GM21390 (cell line): Measurements from ENCODE around the gene ZNF865.

ENCODE experiments used
- ATAC-seq: cut with Tn5 transposase; IDR thresholded peaks from one replicate; pipeline ENCODE4 v1.9.1; 2021; ENCODE audit not compliant: unreplicated experiment

ZNF865 gene

DNA sequence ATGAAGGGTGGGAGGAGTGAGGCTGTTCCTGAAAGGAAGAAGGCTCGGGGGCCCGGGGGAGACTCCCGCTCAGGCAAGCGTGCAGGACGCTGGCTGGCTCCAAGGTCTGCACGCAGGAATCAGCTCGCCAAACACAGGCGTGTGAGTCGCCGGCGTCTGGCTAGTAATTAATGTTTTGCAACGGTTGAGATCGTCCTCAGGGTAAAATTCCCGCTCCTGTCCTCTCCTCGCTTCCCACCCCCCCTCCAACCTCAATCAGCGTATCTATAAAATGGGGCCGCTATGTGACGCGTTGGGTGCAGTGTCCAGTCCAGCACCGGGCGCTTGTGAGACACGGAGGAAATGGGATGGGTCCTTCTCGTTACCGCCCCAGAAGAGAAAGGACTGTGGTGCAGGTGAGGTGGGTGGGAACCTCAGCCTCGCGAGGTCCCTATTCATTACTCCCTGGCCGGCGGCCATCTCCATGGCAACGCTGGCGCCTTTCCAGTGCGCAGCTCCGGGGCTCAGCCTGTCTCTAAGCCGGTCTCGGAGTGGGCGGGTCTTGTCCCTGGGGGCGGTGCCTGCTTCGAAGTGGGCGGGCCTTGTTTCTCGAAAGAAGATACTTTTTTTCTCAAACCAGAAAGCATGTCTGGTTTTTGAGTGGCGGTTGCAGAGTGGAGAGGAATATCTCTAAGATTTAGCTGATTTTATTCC is 18.3 kb upstream of the ZNF865 start:
- ATAC-seq, result peak; percentile 69

DNA sequence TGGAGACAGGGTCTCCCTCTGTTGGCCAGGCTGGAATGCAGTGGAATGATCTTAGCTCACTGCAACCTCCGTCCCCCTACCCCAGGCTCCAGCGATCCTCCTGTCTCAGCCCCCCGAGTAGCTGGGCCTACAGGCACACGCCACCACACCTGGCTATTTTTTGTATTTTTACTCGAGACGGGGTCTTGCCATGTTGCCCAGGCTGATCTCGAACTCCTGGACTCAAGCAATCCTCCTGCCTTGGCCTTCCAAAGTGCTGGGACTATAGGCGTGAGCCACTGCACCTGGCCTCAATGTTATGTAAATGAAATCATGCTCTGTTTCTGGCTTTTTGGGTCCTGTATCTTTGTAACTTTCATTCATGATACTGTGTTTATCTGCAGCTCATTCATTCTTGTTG is 16.7 kb upstream of the ZNF865 start:
- ATAC-seq, result no peak

DNA sequence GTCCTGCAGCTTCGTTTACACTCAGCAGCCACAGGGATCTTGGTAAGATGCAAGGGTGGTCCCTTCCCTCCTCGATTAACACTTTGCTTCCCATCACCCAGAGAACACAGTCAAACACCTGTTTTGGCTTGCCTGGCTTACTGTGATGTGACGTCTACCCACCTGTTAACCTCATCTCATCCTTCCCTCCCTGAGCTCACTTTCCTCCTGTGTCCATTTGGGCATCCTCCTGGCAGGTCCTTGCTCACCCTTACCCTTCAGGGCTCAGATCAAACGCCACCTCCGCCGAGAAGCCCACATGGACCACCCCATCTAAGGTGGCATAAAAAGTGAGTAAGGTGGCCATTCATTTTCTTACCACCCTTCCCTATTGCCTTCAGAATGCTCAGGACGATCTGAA is 15.3 kb upstream of the ZNF865 start:
- ATAC-seq, result no peak

DNA sequence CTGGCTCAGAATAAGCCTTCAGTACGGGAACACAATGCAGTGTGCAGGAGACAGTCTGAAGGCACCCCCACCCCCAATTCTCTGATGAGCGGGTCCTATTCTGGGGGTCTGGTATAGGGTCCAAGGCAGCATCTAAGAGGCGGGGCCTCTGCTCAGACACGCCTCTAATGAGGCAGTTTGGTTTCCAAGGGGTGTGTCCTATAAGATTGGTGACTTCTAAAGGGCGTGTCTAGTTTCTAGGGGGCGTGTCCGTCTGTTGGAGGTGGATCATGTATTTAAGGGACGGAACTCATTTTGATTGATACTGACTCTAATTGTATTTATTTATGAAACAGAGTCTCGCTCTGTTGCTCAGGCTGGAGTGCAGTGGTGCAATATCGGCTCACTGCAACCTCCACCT is 14.8 kb upstream of the ZNF865 start:
- no peak for ATAC-seq

DNA sequence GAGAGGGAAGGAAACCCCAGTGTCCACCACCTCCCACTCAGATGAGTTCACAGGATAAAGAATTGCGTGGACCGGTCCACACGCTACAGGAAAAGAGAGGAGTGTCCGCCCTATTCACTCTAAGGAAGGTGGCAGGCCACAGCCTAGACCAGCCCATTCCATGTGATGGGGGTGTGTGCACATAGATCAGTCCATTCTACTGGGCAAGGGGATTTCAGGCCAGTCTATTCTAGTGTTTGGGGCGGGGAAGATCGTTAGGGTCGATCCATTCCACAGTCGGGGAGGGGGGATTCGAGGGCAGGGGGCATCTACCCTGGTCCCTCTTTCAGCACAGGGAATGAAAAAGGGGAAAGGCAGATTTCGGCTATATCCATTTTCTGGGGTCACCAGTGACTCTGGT is 13.9 kb upstream of the ZNF865 start:
- ATAC-seq, result no peak

DNA sequence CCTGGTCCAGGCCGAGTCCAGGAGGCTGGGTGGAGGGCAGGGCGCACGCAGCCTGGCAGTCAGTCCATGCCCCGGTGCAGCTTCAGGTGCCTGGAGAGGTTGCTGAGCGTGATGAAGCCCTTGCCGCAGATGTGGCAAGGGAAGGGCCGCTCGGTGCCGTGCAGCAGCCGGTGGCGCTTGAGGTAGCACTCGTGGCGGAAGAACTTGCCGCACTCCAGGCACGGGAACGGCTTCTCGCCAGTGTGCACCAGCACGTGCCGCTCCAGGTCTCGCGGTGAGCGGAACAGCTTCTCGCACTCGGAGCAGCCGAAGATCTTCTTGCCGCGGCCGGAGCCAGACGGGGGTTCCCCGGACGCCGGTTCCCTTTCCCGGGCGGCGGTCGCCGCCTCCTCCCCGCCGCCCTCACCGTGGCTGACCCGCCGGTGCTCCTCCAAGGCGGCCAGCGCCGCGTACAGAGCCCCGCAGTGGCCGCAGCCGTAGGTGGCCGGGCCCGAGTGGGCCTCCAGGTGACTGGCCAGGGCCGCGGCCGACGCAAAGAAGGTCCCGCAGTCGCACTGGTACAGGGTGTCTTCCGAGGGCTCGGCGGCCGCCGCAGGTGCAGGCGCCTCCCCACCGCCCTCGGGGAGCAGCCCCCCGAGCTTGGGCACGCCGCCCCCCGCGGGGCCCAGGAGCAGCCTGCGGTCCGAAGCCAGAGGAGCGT is 12.9 kb upstream of the ZNF865 start:
- ATAC-seq, result no peak

DNA sequence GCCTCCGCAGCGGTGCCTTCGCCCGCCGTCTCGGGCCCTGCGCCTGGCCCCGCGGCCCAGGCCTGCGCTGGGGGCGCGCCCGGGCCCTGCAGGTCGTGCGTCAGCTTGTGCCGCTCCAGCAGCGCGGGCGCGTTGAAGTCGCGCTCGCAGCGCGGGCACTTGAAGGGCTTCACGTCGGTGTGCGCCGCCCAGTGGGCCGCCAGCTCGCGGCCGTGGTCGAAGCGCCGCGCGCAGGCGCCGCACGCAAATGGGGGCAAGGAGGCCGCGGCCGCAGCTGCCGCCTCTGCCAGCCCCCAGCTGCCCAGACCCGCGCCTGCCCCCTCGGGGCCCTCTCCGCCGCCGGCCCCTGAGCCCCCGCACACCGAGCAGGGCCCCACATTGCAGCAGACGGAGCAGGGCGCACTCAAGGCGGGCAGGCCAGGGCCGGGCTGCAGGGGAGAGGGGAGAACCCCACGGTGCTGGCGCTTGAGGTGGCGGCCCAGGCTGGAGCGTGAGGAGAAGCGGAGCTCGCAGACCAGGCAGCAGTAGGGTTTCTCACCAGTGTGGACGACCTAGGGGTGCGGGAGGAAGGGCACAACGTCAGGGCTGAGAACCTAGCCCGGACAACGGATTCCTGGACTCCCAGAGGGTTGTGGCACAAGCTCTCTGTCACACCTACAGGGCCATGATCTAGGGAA is 12.2 kb upstream of the ZNF865 start:
- no peak for ATAC-seq

DNA sequence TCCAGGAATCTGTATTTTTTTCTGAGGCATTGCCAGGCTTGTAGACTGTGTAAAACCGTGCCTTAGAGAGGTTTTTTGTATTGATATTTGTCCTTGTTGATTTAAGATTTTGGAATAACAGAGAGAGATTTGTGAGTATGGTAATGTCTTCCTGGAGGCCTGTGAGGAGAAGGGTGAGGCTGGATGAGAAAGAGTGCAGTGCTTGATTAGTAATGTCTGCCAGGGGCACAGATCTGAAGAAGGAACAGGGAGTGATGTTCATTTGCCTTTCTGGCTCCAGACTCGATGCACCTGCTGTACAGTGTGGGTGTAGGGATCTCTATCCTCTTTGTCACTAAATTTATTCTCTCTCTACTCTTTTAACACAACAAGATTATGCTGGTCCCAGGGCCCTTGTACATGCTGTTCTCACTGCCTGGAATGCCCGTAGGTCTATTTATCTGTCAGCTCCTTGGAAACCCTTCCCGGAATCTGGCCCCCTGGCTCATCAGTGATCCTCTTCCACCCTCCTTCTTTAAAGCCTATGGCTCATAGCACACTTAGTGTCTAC is 10.4 kb upstream of the ZNF865 start:
- ATAC-seq, result no peak

DNA sequence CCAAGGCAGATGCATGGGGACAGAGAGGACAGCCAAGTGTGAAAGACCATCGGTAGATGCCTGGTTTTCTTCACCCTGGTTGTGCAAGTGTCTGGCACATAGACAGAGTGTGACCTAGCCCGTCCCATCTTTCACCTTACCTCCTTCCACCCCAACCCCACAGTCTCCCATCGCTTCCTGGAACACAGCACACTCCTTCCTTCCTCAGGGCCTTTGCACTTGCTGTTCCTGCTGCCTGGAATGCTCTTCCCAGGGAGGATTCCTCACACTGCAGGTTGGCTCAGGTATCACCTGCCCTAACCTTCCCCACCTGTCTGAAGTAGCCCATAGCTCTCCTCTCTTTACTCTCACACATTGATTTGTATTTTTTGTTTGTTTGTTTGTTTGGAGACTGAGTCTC is 9.1 kb upstream of the ZNF865 start:
- no peak for ATAC-seq

DNA sequence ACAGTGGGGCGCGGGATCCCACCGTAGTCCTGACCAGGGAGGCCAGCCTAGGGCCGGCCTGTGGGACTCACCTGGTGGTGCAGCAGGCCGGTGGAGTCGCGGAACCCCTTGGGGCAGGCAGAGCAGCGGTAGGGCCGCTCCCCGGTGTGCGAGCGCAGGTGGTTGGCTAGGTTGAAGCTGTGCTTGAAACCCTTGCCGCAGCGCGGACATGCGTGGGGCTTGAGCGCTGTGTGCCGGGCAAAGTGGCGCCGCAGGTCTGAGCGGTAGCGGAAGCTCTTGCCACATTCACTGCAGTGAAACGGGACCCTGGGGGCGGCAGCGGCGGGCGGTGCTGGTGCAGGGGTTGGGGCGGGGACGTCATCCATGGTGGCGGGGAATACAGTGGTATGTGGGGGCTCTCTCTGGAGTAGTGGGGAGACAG is 7.9 kb upstream of the ZNF865 start:
- no peak for ATAC-seq

DNA sequence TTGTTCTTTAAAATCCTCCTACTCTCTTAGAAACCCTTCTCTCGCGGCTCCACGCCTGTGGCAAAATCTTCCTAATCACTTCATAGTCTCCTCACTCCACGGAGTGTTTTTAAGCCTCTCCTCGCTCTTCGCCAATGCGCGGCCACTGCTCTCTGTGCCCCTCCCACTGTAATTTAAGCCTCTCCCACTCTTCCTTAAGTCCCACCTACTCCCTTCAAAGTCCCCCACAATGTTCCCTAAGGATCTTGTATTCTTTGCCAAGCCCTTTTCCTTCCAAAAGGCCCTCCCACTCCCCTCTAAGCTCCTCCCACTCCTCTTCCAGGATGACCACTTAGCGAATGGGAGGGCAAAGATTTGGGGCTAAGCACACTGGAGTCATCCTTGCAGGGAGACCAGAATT is 7.4 kb upstream of the ZNF865 start:
- ATAC-seq, result no peak

DNA sequence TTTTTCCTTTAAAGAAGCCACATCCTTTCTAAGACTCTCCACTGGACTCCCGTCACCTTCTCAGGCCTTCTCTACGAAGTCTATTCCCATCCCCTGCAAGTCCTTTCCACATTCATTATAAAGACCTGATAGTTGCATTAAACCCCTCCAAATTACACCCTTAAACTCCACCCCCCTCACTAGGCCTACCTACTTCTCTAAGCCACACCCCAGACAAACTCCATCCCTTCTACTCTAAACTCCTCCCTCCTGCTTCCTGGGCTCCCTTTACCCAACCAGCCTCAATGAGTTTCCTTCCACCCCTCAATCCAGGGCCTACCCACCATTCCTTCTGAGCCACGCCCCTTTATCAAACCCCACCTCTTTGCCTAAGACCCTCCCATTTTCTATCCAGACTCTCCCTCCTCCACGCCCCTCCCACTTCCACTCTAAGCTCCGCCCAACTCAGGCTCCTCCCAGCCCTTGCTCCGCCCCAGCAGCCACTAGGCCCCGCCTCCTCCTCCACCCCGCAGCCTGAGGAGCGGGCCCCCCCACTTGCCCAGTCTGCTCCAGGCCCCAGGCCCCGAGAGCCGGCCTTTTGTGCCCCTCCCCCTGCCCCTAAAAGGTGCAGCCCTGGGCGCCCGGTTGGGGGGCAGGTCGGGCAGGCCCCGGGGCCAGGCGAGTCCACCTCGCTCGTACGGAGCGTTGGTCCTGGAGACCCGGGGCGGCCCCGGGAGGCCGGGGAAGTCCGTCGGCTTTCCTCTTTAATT is 6.6 kb upstream of the ZNF865 start:
- ATAC-seq, result peak; percentile 45

DNA sequence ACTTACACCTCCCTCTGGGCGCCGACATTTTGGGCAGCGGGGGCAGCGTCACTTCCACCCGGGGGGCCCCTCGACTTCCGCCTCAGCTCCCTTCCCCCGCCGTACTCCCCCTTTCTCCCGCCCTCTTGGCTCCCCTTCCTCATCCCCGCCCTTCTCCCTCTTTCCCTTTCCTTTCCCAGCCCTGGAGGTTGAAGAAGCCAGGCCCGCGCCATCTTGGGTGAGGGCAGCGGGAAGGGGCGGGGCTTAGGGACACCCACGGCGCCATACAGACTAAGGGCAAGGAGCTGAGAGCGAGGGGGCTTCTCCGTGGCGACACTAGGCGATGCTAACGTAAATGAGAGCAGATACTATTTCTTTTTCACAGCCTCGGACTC is 6.0 kb upstream of the ZNF865 start, which contains the start of gene FIZ1:
TSS of gene FIZ1 (minus strand) at position 50 of the 374 bp plus-strand sequence. CDS start 1,652 bp downstream, outside the sequence.
- ATAC-seq, result peak; percentile 54

DNA sequence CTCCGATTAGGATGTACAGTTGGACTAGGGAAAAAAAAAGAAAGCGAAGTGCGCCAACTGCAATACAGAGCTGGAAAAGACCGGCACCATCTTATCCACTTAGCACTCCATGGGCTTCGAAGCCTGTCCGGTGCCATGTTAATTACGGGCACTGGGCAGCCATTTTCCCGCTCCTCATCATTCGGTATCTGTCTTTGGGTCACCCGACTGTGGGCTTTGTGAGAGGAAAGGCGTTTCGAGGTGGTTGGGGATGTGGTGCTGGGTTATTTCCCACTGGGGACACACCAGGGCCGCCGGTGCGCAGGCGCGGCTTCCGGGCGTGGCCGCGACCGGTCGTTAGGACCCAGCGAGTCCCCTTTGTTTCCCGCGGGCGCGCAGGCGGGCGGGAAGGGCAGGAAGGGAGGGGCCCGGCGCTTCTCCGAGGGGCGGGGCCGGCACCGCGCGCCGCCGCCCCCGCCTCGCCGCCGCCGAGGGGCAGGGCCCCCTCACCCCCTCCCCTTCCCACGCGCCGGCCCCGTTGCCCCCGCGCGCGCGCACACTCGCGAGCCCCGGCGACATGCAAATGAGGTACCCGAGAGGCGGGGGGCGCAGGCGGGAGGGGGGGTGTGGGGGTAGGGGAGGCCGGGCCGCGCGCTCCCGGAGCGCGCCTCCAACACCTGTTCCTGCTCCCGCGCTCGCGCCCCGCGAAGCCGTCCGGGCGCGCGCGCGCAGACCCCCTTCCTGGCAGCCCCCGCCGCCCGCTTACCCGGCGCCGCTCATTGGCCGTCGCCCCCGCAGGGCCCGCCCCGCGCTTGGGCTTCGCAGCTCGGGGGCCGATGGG is 5.4 kb upstream of the ZNF865 start, which contains the start of gene ZNF524:
TSS of gene ZNF524 (plus strand) at position 447 of the 820 bp plus-strand sequence. CDS start 1,825 bp downstream, outside the sequence.
- ATAC-seq, result peak; percentile 32

DNA sequence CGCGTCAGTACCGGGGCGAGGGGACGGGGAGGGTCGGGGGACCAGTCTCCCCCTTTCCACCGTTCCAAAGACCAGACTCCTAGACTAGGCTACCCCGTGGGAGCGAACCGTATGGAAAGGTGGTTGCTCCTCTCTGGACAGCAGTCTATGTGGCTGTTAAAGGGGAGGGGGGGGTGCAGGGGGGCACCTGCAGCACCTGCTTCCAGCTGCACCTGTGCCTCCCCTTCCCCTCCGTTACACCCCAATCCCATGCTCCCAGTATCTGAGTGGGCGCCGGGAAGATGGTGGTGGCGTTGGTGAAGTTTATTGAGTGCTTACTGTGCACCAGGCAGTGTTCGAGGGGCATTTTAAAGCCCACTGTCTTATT is 4.8 kb upstream of the ZNF865 start:
- no peak for ATAC-seq

DNA sequence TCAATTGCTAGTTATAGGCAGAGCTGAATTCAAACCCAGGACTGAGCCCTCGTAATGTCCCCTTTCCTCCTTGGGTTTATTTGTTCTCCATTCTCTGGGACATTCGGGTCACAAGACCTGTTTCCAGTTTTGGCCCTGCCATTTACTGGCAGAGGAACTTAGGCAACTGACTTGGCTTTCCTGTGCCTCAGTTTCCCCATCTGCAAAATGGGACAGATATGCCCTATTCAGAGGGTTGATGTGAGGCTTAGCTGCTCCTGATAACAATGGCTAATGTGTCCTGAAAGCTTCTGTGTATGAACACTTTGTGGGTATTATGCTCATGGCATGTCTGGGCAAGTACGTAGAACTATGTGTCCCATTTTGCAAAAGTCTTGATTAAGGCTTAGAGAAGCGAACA is 4.4 kb upstream of the ZNF865 start:
- no peak for ATAC-seq

DNA sequence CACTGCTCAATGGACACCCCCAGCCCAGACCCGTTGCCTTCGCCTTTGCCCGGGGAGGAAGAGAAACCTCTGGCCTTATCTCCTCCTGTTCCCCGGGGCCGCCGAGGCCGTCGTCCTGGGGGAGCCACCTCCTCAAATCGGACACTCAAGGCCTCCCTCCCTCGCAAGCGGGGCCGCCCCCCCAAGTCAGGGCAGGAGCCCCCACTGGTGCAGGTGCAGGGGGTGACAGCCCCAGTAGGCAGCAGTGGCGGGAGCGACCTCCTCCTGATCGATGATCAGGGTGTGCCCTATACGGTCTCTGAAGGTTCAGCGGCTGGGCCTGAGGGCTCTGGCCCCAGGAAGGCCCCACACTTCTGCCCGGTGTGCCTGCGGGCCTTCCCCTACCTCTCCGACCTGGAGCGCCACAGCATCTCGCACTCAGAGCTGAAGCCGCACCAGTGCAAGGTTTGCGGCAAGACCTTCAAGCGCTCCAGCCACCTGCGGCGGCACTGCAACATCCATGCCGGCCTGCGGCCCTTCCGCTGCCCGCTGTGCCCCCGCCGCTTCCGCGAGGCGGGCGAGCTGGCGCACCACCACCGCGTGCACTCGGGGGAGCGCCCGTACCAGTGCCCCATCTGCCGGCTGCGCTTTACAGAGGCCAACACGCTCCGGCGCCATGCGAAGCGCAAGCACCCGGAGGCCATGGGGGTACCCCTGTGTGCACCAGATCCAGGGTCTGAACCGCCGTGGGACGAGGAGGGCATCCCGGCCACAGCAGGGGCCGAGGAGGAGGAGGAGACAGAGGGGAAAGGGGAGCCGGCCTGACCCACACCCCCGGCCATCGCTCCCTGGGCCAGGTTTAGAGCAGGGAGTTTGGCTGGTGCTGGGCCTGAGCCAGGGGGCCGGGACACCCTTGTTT is 3.1 kb upstream of the ZNF865 start:
- ATAC-seq, result no peak

DNA sequence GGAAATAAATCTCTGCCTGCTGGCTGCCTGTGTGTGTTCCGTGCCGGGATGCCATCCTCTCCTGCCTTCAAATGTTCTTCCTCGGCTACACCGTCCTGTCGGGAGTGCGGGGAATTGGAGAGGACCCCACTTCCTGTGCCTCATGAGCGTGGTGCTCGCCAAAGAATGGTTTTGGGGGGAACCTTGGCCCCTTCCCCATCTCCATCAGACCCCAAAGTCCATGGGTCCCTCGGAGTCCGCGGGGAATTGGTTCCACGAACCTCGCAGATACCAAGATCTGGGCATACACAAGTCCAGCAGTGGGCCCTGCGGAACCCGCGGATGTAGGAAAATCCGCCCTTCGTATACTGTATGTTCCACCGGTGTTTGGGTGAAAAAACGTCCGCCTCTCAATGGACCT is 2.3 kb upstream of the ZNF865 start:
- ATAC-seq, result no peak

DNA sequence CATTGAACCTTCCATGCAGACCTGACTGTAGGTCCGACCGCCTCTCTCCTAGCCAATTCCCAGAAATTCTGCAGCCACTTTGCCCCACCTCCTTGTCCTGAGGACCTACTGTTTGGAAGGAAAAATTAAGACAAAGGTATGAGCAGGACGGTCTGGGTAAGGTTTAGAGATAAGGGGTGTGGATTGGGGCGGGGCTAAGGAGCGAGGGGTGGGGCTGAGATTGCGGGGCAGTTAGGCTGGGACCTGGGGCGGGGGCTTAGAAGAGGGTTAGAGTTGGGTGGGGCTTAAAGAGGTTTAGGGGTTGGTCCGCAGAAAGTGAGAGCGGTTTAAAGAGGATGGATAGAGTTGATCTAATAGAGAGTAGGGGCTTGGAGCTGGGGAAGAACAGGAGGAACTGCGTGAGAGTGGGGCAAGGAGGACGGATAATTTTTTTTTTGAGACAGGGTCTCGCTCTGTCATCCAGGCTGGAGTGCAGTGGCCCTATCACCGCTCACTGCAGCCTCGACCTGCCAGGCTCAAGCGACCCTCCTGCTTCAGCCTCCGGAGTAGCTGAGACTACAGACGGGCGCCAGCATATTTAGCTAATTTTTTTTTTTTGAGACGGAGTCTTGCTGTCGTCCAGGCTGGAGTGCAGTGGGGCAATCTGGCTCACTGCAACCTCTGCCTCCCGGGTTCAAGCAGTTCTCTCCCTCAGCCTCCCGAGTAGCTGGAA is 1.7 kb upstream of the ZNF865 start:
- ATAC-seq, result no peak
